Measurements from ENCODE around the gene CLSTN2.

- TF ChIP-seq ZNF211 (tag by site-specific recombination; IDR thresholded peaks at IDR 0.05; ENCODE audit: low read depth) (no peak), ZBTB49 (tag by site-specific recombination; IDR thresholded peaks at IDR 0.05; ENCODE audit: low read depth) (no peak), YY1 (tag by site-specific recombination; IDR thresholded peaks at IDR 0.05) (no peak), ZNF274 (IDR thresholded peaks at IDR 0.05; ENCODE audit: low read length) (no peak), ZNF274 (tag by site-specific recombination; IDR thresholded peaks at IDR 0.05; ENCODE audit: borderline replicate concordance) (no peak), BCL11A (tag by site-specific recombination; IDR thresholded peaks at IDR 0.05; ENCODE audit: low read depth) (no peak), KLF17 (tag by site-specific recombination; IDR thresholded peaks at IDR 0.05) (no peak), ZNF121 (tag by site-specific recombination; IDR thresholded peaks at IDR 0.05) (no peak), ZNF184 (tag by site-specific recombination; IDR thresholded peaks at IDR 0.05) (no peak), ZNF157 (tag by site-specific recombination; IDR thresholded peaks at IDR 0.05) (no peak)
- TF ChIP-seq, protein P1, sequence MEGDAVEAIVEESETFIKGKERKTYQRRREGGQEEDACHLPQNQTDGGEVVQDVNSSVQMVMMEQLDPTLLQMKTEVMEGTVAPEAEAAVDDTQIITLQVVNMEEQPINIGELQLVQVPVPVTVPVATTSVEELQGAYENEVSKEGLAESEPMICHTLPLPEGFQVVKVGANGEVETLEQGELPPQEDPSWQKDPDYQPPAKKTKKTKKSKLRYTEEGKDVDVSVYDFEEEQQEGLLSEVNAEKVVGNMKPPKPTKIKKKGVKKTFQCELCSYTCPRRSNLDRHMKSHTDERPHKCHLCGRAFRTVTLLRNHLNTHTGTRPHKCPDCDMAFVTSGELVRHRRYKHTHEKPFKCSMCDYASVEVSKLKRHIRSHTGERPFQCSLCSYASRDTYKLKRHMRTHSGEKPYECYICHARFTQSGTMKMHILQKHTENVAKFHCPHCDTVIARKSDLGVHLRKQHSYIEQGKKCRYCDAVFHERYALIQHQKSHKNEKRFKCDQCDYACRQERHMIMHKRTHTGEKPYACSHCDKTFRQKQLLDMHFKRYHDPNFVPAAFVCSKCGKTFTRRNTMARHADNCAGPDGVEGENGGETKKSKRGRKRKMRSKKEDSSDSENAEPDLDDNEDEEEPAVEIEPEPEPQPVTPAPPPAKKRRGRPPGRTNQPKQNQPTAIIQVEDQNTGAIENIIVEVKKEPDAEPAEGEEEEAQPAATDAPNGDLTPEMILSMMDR (tag by site-specific recombination; IDR thresholded peaks at IDR 0.05): no peak
Observed at GRCh38 chr3:140129768-140130284, 194.8 kb downstream of the CLSTN2 start.

All from HEK293 (cell line).